GM18519 (cell line): ENCODE data around the gene ZP2.
"Not testable (repeated sequence)": the region's sequence is repeated elsewhere in the genome, so short reads cannot be mapped to it uniquely, and the experiment has no call there.

Experiments used
- ATAC-seq: cut with Tn5 transposase; IDR thresholded peaks from one replicate; pipeline ENCODE4 v1.9.1; 2021; ENCODE audit warnings: mild to moderate bottlenecking, moderate library complexity; ENCODE audit not compliant: unreplicated experiment, low FRiP score

ZP2 gene

GRCh38 chr16:21153124-21153729 is 58.1 kb downstream of the ZP2 start:
- ATAC-seq = not testable (repeated sequence)

DNA sequence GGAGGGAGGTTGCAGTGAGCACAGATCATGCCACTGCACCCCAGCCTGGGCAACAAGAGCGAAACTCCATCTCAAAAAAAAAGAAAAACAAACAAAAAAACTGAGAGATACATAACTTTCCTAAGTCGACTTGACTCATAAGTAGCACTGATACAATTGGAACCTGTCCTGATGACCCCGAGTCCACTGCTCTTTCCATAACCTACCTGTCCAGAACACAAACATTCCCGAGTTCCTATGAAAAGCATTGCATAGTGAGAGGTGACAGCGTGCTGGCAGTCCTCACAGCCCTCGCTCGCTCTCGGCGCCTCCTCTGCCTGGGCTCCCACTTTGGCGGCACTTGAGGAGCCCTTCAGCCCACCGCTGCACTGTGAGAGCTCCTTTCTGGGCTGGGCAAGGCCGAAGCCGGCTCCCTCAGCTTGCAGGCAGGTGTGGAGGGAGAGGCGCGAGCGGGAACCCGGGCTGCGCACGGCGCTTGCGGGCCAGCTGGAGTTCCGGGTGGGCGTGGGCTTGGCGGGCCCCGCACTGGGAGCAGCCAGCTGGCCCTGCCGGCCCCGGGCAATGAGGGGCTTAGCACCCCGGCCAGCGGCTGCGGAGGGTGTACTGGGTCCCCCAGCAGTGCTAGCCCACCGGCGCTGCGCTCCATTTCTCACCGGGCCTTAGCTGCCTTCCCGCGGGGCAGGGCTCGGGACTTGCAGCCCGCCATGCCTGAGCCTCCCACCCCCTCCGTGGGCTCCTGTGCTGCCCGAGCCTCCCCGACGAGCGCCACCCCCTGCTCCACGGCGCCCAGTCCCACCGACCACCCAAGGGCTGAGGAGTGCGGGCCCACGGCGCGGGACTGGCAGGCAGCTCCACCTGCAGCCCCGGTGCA is 59.0 kb downstream of the ZP2 start:
- not testable (repeated sequence) for ATAC-seq

DNA sequence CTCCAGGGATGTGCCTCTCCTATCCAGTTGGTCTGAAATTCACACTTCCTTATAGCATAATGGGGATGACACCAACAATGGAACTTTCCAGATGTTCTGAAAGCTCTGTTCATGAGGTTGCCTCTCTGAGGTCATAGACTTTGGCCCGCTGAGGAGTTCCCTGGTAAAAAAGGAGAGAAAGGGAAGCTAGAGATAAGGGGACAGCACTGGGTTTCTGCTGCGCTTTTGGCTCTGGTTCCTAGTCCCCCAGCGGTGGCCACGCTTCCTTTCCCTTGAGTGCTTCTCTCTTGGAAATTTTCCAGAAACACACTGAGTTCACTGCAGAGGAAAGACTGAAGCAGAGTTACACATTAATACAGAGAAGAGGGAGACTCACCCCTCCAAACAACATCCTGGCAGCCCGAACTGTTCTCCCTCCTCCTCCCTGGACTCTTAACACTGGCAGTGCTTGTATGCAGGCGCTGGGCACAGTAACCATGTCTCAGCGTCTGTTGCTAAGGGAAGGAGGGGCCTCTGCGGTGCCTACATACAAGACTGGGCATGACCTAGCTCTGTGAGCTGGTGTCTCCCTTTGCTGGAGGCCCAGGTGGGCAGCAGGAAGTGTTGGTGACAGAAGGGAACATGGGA is 60.9 kb downstream of the ZP2 start, which contains the start of gene DNAH3:
Gene DNAH3 (minus strand): TSS at position 472 of the 627 bp plus-strand sequence. CDS start 527 bp downstream, outside the sequence.
- ATAC-seq = no peak
